Inflammatory macrophage treated with lipopolysaccharide for 4 hours (primary cell): ENCODE measurements around the gene BMAL2.

ENCODE experiments used
- DNase-seq: peaks from one replicate; pipeline ENCODE4 v3.0.0-alpha.2; 2020

Gene BMAL2

GRCh38 chr12:27332714-27333402 lies at the start of gene BMAL2:
Gene BMAL2, plus strand, starts transcription at chr12:27332836. Its CDS starts 237 bp downstream, at chr12:27333073.
- peak; percentile 49 for DNase-seq

GRCh38 chr12:27284021-27284420 lies 48.6 kb upstream of the BMAL2 start:
- DNase-seq: no peak

GRCh38 chr12:27284751-27285150 lies 47.9 kb upstream of the BMAL2 start:
- DNase-seq: no peak

GRCh38 chr12:27285403-27285802 lies 47.2 kb upstream of the BMAL2 start:
- no peak for DNase-seq

GRCh38 chr12:27289414-27289813 lies 43.2 kb upstream of the BMAL2 start:
- no peak for DNase-seq

- DNase-seq: no peak
Observed at GRCh38 chr12:27290501-27291168, 42.0 kb upstream of the BMAL2 start.

- DNase-seq: no peak
Observed at GRCh38 chr12:27291862-27292261, 40.8 kb upstream of the BMAL2 start.

GRCh38 chr12:27292718-27293117 lies 39.9 kb upstream of the BMAL2 start:
- DNase-seq: no peak

GRCh38 chr12:27293463-27293862 lies 39.2 kb upstream of the BMAL2 start:
- DNase-seq: no peak

GRCh38 chr12:27296674-27297073 lies 36.0 kb upstream of the BMAL2 start:
- DNase-seq: no peak

GRCh38 chr12:27297566-27297965 lies 35.1 kb upstream of the BMAL2 start:
- DNase-seq: no peak

GRCh38 chr12:27299102-27299501 lies 33.5 kb upstream of the BMAL2 start:
- no peak for DNase-seq

- DNase-seq: no peak
Observed at GRCh38 chr12:27300226-27300625, 32.4 kb upstream of the BMAL2 start.

- no peak for DNase-seq
Observed at GRCh38 chr12:27303139-27304111, 29.2 kb upstream of the BMAL2 start.

GRCh38 chr12:27304856-27305255 lies 27.8 kb upstream of the BMAL2 start:
- no peak for DNase-seq

GRCh38 chr12:27305673-27306456 lies 26.8 kb upstream of the BMAL2 start:
- DNase-seq: peak; percentile 71

GRCh38 chr12:27309293-27309994 lies 23.2 kb upstream of the BMAL2 start:
- peak; percentile 5 for DNase-seq

GRCh38 chr12:27309995-27310315 lies 22.7 kb upstream of the BMAL2 start:
- DNase-seq: no peak

- no peak for DNase-seq
Observed at GRCh38 chr12:27316947-27317346, 15.7 kb upstream of the BMAL2 start.

GRCh38 chr12:27319409-27319808 lies 13.2 kb upstream of the BMAL2 start:
- peak; percentile 40 for DNase-seq

GRCh38 chr12:27319848-27320247 lies 12.8 kb upstream of the BMAL2 start:
- DNase-seq: no peak

GRCh38 chr12:27324530-27324929 lies 8.1 kb upstream of the BMAL2 start:
- no peak for DNase-seq
